A673 (cell line): ENCODE measurements around the gene KRT72. TPM values are rescaled to one million over a fixed set of nuclear protein-coding genes. Genes with fewer than 3 reads are reported as not detected.

ENCODE experiments used
- BruUV-seq: library from RNA; stranded (reverse); fragments of 400-500 nt; replicated peaks from 2 replicates; lab custom pipeline; 2021; lab: Mats Ljungman, UMichigan
- CTCF ChIA-PET: fragments of 300-600 bp; sonication (Branson Sonifier 250); formaldehyde crosslinking; loops from one replicate; lab custom pipeline; 2022; ENCODE audit warnings: antibody characterized with exemption; lab: Charles Lee
- POLR2A ChIA-PET: fragments of 300-600 bp; sonication (Branson Sonifier 250); formaldehyde crosslinking; loops from one replicate; lab custom pipeline; 2022; ENCODE audit warnings: antibody characterized with exemption; ENCODE audit not compliant: low non-redundant PET; lab: Charles Lee
- DNase-seq: peaks from one replicate; pipeline ENCODE4 v3.0.0-alpha.2; 2015; ENCODE audit warnings: low spot score
- H3K27ac ChIP-seq: fragments of 200-600 bp; sonication (generic); 2 replicates; pipeline ENCODE4 v1.5.1; 2016; ENCODE audit warnings: mixed run types, low read depth, mild to moderate bottlenecking, mixed read lengths, antibody characterized with exemption, low read length; ENCODE audit not compliant: poor library complexity, severe bottlenecking
- H3K27me3 ChIP-seq: fragments of 200-600 bp; sonication (generic); replicated peaks from 2 replicates; pipeline ENCODE4 v1.6.1; 2017; ENCODE audit warnings: mixed run types, low read depth, mild to moderate bottlenecking, mixed read lengths, antibody characterized with exemption, low read length; ENCODE audit not compliant: insufficient read depth, poor library complexity
- H3K36me3 ChIP-seq: fragments of 200-600 bp; sonication (generic); 2 replicates; pipeline ENCODE4 v1.6.1; 2016; ENCODE audit warnings: mixed run types, mild to moderate bottlenecking, mixed read lengths, antibody characterized with exemption, low read length; ENCODE audit not compliant: insufficient read depth, poor library complexity, severe bottlenecking
- H3K4me1 ChIP-seq: fragments of 200-600 bp; sonication (generic); 2 replicates; pipeline ENCODE4 v1.6.1; 2017; ENCODE audit warnings: mixed run types, mild to moderate bottlenecking, mixed read lengths, antibody characterized with exemption, low read length; ENCODE audit not compliant: insufficient read depth, poor library complexity, severe bottlenecking
- H3K4me3 ChIP-seq: fragments of 200-600 bp; sonication (generic); 2 replicates; pipeline ENCODE4 v1.5.1; 2016; ENCODE audit warnings: low read depth, mixed run types, mild to moderate bottlenecking, mixed read lengths, low read length; ENCODE audit not compliant: poor library complexity, severe bottlenecking
- H3K9me3 ChIP-seq: fragments of 200-600 bp; sonication (generic); 2 replicates; pipeline ENCODE4 v1.6.1; 2016; ENCODE audit warnings: mixed run types, low read depth, mild to moderate bottlenecking, mixed read lengths, antibody characterized with exemption, low read length; ENCODE audit not compliant: poor library complexity, severe bottlenecking
- EZH2 ChIP-seq: fragments of 200-600 bp; sonication (generic); IDR thresholded peaks from 2 replicates; pipeline ENCODE4 v1.6.1; 2017; ENCODE audit warnings: borderline replicate concordance, low read depth, mild to moderate bottlenecking, mixed read lengths, antibody characterized with exemption, low read length; ENCODE audit not compliant: poor library complexity, severe bottlenecking
- intact Hi-C: fragments of 100-400 bp; cut with micrococcal nuclease; formaldehyde crosslinking; loops from one replicate; pipeline ENCODE4 v1.10.0; 2022; ENCODE audit not compliant: unreplicated experiment
- total RNA-seq: library from RNA; stranded (reverse); gene quantifications from 2 replicates; pipeline ENCODE4 v1.2.3, GENCODE V29; 2021
- TF ChIP-seq, protein P1 (sequence below): fragments of 300-800, 200-600 bp; sonication (generic); conservative IDR thresholded peaks from 2 replicates; pipeline ENCODE4 v1.5.1; 2017; ENCODE audit warnings: low read depth, mild to moderate bottlenecking, antibody characterized with exemption, low read length, moderate library complexity, mixed read lengths

KRT72 gene
- total RNA-seq, 1 experiment from 2014 or later, result not detected

DNA sequence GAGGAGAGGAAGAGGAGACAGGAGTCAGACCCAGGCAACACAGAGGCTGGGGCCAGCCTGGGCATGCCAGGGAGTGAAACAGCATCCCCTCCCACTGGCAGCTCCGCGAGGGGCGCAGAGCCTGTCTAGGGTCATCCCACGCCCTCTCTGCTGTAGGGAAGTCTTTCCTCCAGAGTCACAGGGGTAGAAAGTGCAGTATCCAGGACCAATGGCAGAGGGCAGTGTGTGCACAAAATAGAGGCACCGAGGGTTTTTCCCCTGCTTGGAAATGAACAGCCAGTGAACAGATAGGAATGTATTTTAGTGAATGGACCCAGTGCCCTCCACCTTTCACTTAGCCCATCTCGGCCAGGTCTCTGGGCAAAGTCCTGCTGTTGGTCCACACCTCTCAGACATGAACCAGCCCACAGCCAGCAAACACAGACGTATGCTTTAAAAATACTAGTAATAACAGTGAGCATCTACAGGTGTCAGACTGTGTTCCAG lies 18.2 kb downstream of the KRT72 start:
- POLR2A ChIA-PET, result no interaction called here
- Histone ChIP-seq H3K27me3 (no peaks in the 10 kb centered on the region), H3K4me3 (no peak overlapping the region), H3K27ac (no peak overlapping the region), H3K4me1 (no peaks in the 10 kb centered on the region), H3K36me3 (no peaks in the 10 kb centered on the region), H3K9me3 (no peaks in the 10 kb centered on the region)
- peak; percentile 75 for DNase-seq
- BruUV-seq, result no TSS peak
- no peak for TF ChIP-seq EZH2
- TF ChIP-seq, protein P1, sequence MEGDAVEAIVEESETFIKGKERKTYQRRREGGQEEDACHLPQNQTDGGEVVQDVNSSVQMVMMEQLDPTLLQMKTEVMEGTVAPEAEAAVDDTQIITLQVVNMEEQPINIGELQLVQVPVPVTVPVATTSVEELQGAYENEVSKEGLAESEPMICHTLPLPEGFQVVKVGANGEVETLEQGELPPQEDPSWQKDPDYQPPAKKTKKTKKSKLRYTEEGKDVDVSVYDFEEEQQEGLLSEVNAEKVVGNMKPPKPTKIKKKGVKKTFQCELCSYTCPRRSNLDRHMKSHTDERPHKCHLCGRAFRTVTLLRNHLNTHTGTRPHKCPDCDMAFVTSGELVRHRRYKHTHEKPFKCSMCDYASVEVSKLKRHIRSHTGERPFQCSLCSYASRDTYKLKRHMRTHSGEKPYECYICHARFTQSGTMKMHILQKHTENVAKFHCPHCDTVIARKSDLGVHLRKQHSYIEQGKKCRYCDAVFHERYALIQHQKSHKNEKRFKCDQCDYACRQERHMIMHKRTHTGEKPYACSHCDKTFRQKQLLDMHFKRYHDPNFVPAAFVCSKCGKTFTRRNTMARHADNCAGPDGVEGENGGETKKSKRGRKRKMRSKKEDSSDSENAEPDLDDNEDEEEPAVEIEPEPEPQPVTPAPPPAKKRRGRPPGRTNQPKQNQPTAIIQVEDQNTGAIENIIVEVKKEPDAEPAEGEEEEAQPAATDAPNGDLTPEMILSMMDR, result peak; percentile 75
- intact Hi-C loops, result loop anchor here (1.0 to 10.0 kb wide), 4 partner anchors 282 to 428 kb away; no protein-coding TSS in a partner anchor
- CTCF ChIA-PET, result interaction anchor here (1.5 to 2.3 kb wide), 3 partner anchors 283 to 297 kb away, joined by 5 to 14 read pairs (median 8); no protein-coding TSS in a partner anchor

DNA sequence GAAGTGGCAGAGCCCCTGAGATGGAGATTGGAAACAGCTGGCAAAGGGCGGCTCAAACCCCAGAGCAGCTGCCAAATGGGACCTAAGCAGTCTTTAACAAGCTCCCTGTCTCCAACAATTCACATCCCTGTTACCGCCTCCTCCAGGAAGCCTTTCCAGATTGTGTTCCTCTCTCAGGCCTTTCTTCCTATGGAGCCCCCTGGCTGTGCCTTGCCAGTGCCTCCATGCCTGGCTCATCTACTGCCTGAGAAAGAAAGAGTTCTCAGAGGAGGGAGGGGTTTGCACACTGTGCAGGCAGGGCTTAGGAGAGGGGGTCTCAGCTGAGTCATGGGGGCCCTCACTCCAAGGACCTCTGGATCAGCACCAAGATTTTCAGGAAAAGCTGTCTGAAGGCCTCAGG lies 18.8 kb downstream of the KRT72 start:
- no peak overlapping the region for H3K4me3 ChIP-seq
- intact Hi-C loops, result loop anchor here (5.0 to 10.0 kb wide), 2 partner anchors 400 to 428 kb away; no protein-coding TSS in a partner anchor
- CTCF ChIA-PET, result interaction anchor here (1.5 to 2.3 kb wide), 3 partner anchors 283 to 297 kb away, joined by 5 to 14 read pairs (median 8); no protein-coding TSS in a partner anchor
- H3K27me3 ChIP-seq, result no peaks in the 10 kb centered on the region
- no peaks in the 10 kb centered on the region for H3K9me3 ChIP-seq
- POLR2A ChIA-PET, result no interaction called here
- TF ChIP-seq, protein P1, result no peak
- TF ChIP-seq EZH2, result no peak
- no TSS peak for BruUV-seq
- DNase-seq, result no peak
- H3K27ac ChIP-seq, result no peak overlapping the region
- no peaks in the 10 kb centered on the region for H3K4me1 ChIP-seq
- no peaks in the 10 kb centered on the region for H3K36me3 ChIP-seq

DNA sequence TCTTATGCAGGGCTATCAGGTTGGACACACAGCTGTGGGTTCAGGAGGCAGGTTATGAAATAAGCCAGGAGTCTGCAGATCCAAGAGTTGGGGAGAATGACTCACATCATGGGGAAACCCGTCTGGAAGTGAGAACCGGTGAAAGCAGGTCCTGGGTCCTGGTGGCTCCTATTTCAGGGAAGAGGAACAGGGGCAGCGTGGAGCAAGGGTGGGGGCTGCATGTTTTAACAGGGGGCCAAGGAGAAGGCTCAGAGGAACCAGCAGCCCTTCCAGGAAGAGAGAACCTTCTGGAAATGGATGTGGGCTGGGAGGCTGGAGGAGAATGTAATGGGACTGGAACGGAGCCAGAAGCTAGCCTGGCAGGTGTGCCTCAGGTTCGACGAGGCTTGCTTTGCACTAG lies 19.8 kb downstream of the KRT72 start:
- no TSS peak for BruUV-seq
- intact Hi-C loops, result loop anchor here (5.0 to 10.0 kb wide), 2 partner anchors 401 to 427 kb away; no protein-coding TSS in a partner anchor
- no peaks in the 10 kb centered on the region for H3K9me3 ChIP-seq

More for the DNA sequence above, 19.8 kb downstream of the KRT72 start:
- Histone ChIP-seq H3K4me1 (no peaks in the 10 kb centered on the region), H3K4me3 (no peak overlapping the region), H3K27ac (no peak overlapping the region), H3K27me3 (no peaks in the 10 kb centered on the region), H3K36me3 (no peaks in the 10 kb centered on the region)
- CTCF ChIA-PET, result interaction anchor here (1.0 to 1.8 kb wide), 3 partner anchors 284 to 298 kb away, joined by 3 to 8 read pairs (median 5); no protein-coding TSS in a partner anchor
- TF ChIP-seq EZH2, result no peak
- TF ChIP-seq, protein P1, result no peak
- DNase-seq, result no peak
- POLR2A ChIA-PET, result no interaction called here
